HG02981 (cell line): ENCODE data around the gene COL8A1.

Experiments used
- ATAC-seq: cut with Tn5 transposase; IDR thresholded peaks from one replicate; pipeline ENCODE4 v1.9.1; 2021; ENCODE audit warnings: mild to moderate bottlenecking, moderate library complexity; ENCODE audit not compliant: unreplicated experiment

The COL8A1 gene

GRCh38 chr3:99668044-99668443, 29.6 kb downstream of the COL8A1 start:
- ATAC-seq, result no peak

- ATAC-seq, result no peak
These were observed 31.6 kb downstream of the COL8A1 start for GRCh38 chr3:99669879-99670555.

- no peak for ATAC-seq
These were observed 32.2 kb downstream of the COL8A1 start for GRCh38 chr3:99670556-99670950.

- no peak for ATAC-seq
These were observed 35.8 kb downstream of the COL8A1 start for GRCh38 chr3:99674086-99674789.

GRCh38 chr3:99678023-99678422, 39.6 kb downstream of the COL8A1 start:
- ATAC-seq, result no peak

GRCh38 chr3:99678896-99679295, 40.5 kb downstream of the COL8A1 start:
- ATAC-seq, result no peak

- no peak for ATAC-seq
These were observed 43.1 kb downstream of the COL8A1 start for GRCh38 chr3:99681512-99681911.

- ATAC-seq, result no peak
These were observed 43.6 kb downstream of the COL8A1 start for GRCh38 chr3:99681976-99682375.

- ATAC-seq, result no peak
These were observed 45.1 kb downstream of the COL8A1 start for GRCh38 chr3:99683465-99683864.

GRCh38 chr3:99683876-99684275, 45.5 kb downstream of the COL8A1 start:
- ATAC-seq, result no peak

GRCh38 chr3:99684644-99685043, 46.2 kb downstream of the COL8A1 start:
- no peak for ATAC-seq

- no peak for ATAC-seq
These were observed 48.1 kb downstream of the COL8A1 start for GRCh38 chr3:99686469-99686868.

- ATAC-seq, result no peak
These were observed 48.7 kb downstream of the COL8A1 start for GRCh38 chr3:99686955-99687612.

GRCh38 chr3:99690761-99691369, 52.5 kb downstream of the COL8A1 start:
- no peak for ATAC-seq

GRCh38 chr3:99693636-99694035, 55.2 kb downstream of the COL8A1 start:
- ATAC-seq, result no peak

- ATAC-seq, result no peak
These were observed 58.1 kb downstream of the COL8A1 start for GRCh38 chr3:99696497-99696896.

- ATAC-seq, result no peak
These were observed 58.9 kb downstream of the COL8A1 start for GRCh38 chr3:99697250-99697649.

GRCh38 chr3:99698932-99699331, 60.5 kb downstream of the COL8A1 start:
- no peak for ATAC-seq

- no peak for ATAC-seq
These were observed 61.4 kb downstream of the COL8A1 start for GRCh38 chr3:99699841-99700240.

- ATAC-seq, result no peak
These were observed 62.4 kb downstream of the COL8A1 start for GRCh38 chr3:99700631-99701268.
